GM19468 (cell line): ENCODE data around the gene CALM3.

ENCODE experiments used
- ATAC-seq: cut with Tn5 transposase; IDR thresholded peaks from one replicate; pipeline ENCODE4 v1.9.1; 2021; ENCODE audit warnings: mild to moderate bottlenecking, moderate library complexity, moderate number of reproducible peaks; ENCODE audit not compliant: unreplicated experiment; ENCODE audit errors: extremely low read depth

CALM3 gene

GRCh38 chr19:46598372-46598917, 2.7 kb upstream of the CALM3 start:
- ATAC-seq = no peak

GRCh38 chr19:46599716-46600373, 1.3 kb upstream of the CALM3 start:
- ATAC-seq = no peak

GRCh38 chr19:46600384-46601317, 479 bp upstream of the CALM3 start:
- peak; percentile 50 for ATAC-seq

GRCh38 chr19:46602392-46603194, 1.5 kb downstream of the CALM3 start:
- no peak for ATAC-seq

GRCh38 chr19:46603195-46603637, 2.1 kb downstream of the CALM3 start:
- no peak for ATAC-seq

- ATAC-seq = no peak
These were observed 2.7 kb downstream of the CALM3 start for GRCh38 chr19:46603752-46604231.

GRCh38 chr19:46604781-46605355, 3.7 kb downstream of the CALM3 start:
- ATAC-seq = no peak

- ATAC-seq = no peak
These were observed 4.3 kb downstream of the CALM3 start for GRCh38 chr19:46605356-46605821.

- ATAC-seq = no peak
These were observed 4.9 kb downstream of the CALM3 start for GRCh38 chr19:46606019-46606418.

GRCh38 chr19:46606681-46607447, 5.7 kb downstream of the CALM3 start:
- ATAC-seq = no peak

- ATAC-seq = no peak
These were observed 6.3 kb downstream of the CALM3 start for GRCh38 chr19:46607448-46607841.

GRCh38 chr19:46608178-46608577, 7.0 kb downstream of the CALM3 start:
- ATAC-seq = no peak

GRCh38 chr19:46608581-46609345, 7.6 kb downstream of the CALM3 start:
- ATAC-seq = no peak

GRCh38 chr19:46609511-46610412, 8.6 kb downstream of the CALM3 start:
- ATAC-seq = no peak

- ATAC-seq = no peak
These were observed 9.3 kb downstream of the CALM3 start for GRCh38 chr19:46610413-46610775.

- ATAC-seq = no peak
These were observed 10.0 kb downstream of the CALM3 start for GRCh38 chr19:46610851-46611770.
